Heart right ventricle (tissue), 16 donors: Measurements from ENCODE around the gene EDEM1. TPM values are rescaled to one million over a fixed set of nuclear protein-coding genes. Genes with fewer than 3 reads are reported as not detected.
"Not testable (repeated sequence)": the region's sequence is repeated elsewhere in the genome, so short reads cannot be mapped to it uniquely, and the experiment has no call there.

Experiments
- ATAC-seq, 8 donors: fragments of 200-7000 bp; cut with Tn5 transposase; one replicate each; pipeline ENCODE4 v1.9.1; 2020; ENCODE audit warnings: mild to moderate bottlenecking in 8 of 8, moderate library complexity in 8 of 8, moderate number of reproducible peaks in 1 of 8
- DNase-seq, 2 donors: peaks; one replicate each; pipeline ENCODE4 v3.0.0-alpha.2; 2020
- H3K27ac ChIP-seq, 10 donors: fragments of 200-600 bp; sonication (generic) in 2 of 10; one replicate each; pipeline versions ENCODE4 v1.5.0 to v1.8.0; 2020 to 2022; ENCODE audit warnings: mild to moderate bottlenecking in 3 of 10
- H3K27me3 ChIP-seq, 7 donors: fragments of 200-600 bp; one replicate each; pipeline ENCODE4 v1.8.0; 2021 to 2022; ENCODE audit warnings: mild to moderate bottlenecking in 2 of 7
- H3K36me3 ChIP-seq, 9 donors: fragments of 200-600 bp; sonication (generic) in 1 of 9; one replicate each; pipeline versions ENCODE4 v1.5.0 to v1.8.0; 2020 to 2022; ENCODE audit warnings: mild to moderate bottlenecking in 2 of 9
- H3K4me1 ChIP-seq, 9 donors: fragments of 200-600 bp; sonication (generic) in 1 of 9; one replicate each; pipeline versions ENCODE4 v1.5.0 to v1.8.0; 2020 to 2022; ENCODE audit warnings: mild to moderate bottlenecking in 4 of 9
- H3K4me3 ChIP-seq, 10 donors: fragments of 200-600 bp; sonication (generic) in 2 of 10; one replicate each; pipeline versions ENCODE4 v1.5.0 to v1.8.0; 2020 to 2022; ENCODE audit warnings: mild to moderate bottlenecking in 7 of 10, moderate library complexity in 2 of 10
- H3K9me3 ChIP-seq, 11 donors: fragments of 200-600 bp in 10 of 11; sonication (generic) in 2 of 11; one replicate each; pipeline versions ENCODE4 v1.5.0 to v1.8.0; 2013 to 2022; ENCODE audit warnings: mild to moderate bottlenecking in 2 of 11, control low read depth in 1 of 11, moderate library complexity in 1 of 11
- WGBS, 2 donors: extraction: QIAGEN DNeasy Blood & Tissue Kit; methylation state at CpG; one replicate each; pipeline ENCODE4 v1.1.7; 2013; ENCODE audit warnings: inconsistent platforms in 1 of 2; 5-methylcytosine and 5-hydroxymethylcytosine counted together
- intact Hi-C, 10 donors: fragments of 100-400 bp; cut with DNase I; formaldehyde crosslinking; loops; one replicate each; pipeline versions ENCODE4 v1.11.1 to v1.14.2; 2022
- polyA plus RNA-seq, 2 donors: library from polyadenylated mRNA; stranded (reverse); fragments of 200-250 nt; gene quantifications; one replicate each; pipeline ENCODE4 v1.2.3, GENCODE V29; 2013
- total RNA-seq, 10 donors: library from RNA; stranded (reverse); fragmentation: NEBNext Ultra II Directional in 3 of 10; extraction: Animal tissue kit (Norgen Biotek cat#: 25700) in 3 of 10; gene quantifications; one replicate each; pipeline versions ENCODE4 v1.2.1 to v1.2.4, GENCODE V29; 2021 to 2023
- TF ChIP-seq, protein P1 (sequence below), 9 donors: fragments of 200-600 bp; sonication (generic) in 2 of 9; IDR thresholded peaks; one replicate each; pipeline versions ENCODE4 v1.5.0 to v1.8.0; 2021 to 2022; ENCODE audit warnings: antibody characterized with exemption in 9 of 9, mild to moderate bottlenecking in 5 of 9, moderate library complexity in 1 of 9
- donor health status: Arrhythmogenic right ventricular cardiomyopathy.
- donor health status: ischemic (EF 13 %, LVEDD 7.1; RV severe dilation, severe dysfunction).
- donor health status: healthy with polysubstance abuse.
- donor health status: DM: no; HTN: yes; CAD: no.
- donor health status: DM: no; HTN: no; CAD: no.
- donor health status: ischemic (EF 25% LVEDD 6.9; RV normal size, moderate dysfunction).
- donor health status: ischemic (EF 25% LVEDD 5.7; RV mildly dilated, moderate dysfunction).
- donor health status: healthy.
- donor health status: DM: yes; HTN: yes; CAD: no.
- donor health status: Ischemic cardiomyopathy.
- donor health status: ischemic (EF 35%, LVEDD 5.7; RV mildly dilated, moderate dysfunction).
- donor health status: nonischemic (EF 11% LVEDD 7.7; RV severe dilation, severe dysfunction).
- donor health status: DM: yes; HTN: yes; CAD: no.
- donor health status: PGD.
- donor health status: ischemic (EF 29% LVEDD 5.4; RV normal size, mild dysfunction).
- donor health status: nonischemic (EF 23%, LVEDD 6.1; RV moderate dilation, normal function).

Gene EDEM1
- total and polyA plus RNA-seq, 12 donors, result 2.2 to 19.0 (median 9.1) TPM

- no peaks in the 10 kb centered on the region for H3K9me3 ChIP-seq
- H3K4me3 ChIP-seq, result no peak overlapping the region
- intact Hi-C loops, result no loop called here
- H3K27ac ChIP-seq, result no peak overlapping the region
- ATAC-seq (no peak), DNase-seq (no peak)
- H3K27me3 ChIP-seq, result no peaks in the 10 kb centered on the region
- 85 to 95% methylated on average over 5 of the region's 5 CpGs for WGBS, 2 donors
- H3K4me1 ChIP-seq, result peaks cover 0 to 31% (median 8%) of the 10 kb centered on the region in 9 donors
- TF ChIP-seq, protein P1, sequence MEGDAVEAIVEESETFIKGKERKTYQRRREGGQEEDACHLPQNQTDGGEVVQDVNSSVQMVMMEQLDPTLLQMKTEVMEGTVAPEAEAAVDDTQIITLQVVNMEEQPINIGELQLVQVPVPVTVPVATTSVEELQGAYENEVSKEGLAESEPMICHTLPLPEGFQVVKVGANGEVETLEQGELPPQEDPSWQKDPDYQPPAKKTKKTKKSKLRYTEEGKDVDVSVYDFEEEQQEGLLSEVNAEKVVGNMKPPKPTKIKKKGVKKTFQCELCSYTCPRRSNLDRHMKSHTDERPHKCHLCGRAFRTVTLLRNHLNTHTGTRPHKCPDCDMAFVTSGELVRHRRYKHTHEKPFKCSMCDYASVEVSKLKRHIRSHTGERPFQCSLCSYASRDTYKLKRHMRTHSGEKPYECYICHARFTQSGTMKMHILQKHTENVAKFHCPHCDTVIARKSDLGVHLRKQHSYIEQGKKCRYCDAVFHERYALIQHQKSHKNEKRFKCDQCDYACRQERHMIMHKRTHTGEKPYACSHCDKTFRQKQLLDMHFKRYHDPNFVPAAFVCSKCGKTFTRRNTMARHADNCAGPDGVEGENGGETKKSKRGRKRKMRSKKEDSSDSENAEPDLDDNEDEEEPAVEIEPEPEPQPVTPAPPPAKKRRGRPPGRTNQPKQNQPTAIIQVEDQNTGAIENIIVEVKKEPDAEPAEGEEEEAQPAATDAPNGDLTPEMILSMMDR (IDR thresholded peaks at IDR 0.05), result no peak
- H3K36me3 ChIP-seq, result peaks cover 0 to 58% (median 40%) of the 10 kb centered on the region in 9 donors
Observed at GRCh38 chr3:5170975-5171374, 16.5 kb upstream of the EDEM1 start.

- Histone ChIP-seq H3K27ac (no peak overlapping the region), H3K9me3 (no peaks in the 10 kb centered on the region), H3K4me3 (no peak overlapping the region), H3K4me1 (peaks cover 0 to 23% (median 8%) of the 10 kb centered on the region in 9 donors), H3K27me3 (no peaks in the 10 kb centered on the region), H3K36me3 (peaks cover 0 to 68% (median 45%) of the 10 kb centered on the region in 9 donors)
- ATAC-seq (no peak), DNase-seq (no peak)
- intact Hi-C loops, result no loop called here
- 97 to 99% methylated on average over 4 of the region's 4 CpGs for WGBS, 2 donors
- TF ChIP-seq, protein P1 (IDR thresholded peaks at IDR 0.05), result no peak
Observed at GRCh38 chr3:5172018-5172417, 15.5 kb upstream of the EDEM1 start.

DNA sequence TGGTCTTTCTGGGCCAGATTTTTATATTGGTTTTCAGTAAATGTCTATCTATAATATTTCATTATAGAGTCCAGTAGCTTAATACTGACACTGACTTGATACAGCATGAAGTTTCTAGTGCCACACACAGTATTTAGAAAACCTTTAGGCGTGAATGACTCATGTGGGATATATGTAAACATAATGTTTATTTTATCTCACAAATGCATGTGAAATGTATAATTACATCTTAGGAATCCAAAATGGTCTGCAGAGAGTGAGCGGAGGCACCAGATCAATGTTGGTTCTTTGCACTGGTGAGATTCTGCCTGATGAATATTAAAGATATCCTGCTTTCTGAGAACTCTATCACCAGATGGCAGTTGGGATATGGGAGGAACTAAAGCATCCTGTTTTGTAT lies 8.5 kb upstream of the EDEM1 start:
- H3K27ac ChIP-seq, H3K4me3 ChIP-seq, intact Hi-C loops, H3K27me3 ChIP-seq, ATAC-seq, DNase-seq, H3K9me3 ChIP-seq: not testable (repeated sequence)
- Histone ChIP-seq H3K36me3 (peaks cover 0 to 87% (median 30%) of the 10 kb centered on the region in 9 donors), H3K4me1 (peaks cover 0 to 29% (median 9%) of the 10 kb centered on the region in 9 donors)
- 80 to 87% methylated on average over 2 of the region's 2 CpGs for WGBS, 2 donors

- Histone ChIP-seq H3K4me1 (peaks cover 0 to 44% (median 20%) of the 10 kb centered on the region in 9 donors), H3K36me3 (peaks cover 0 to 61% (median 9%) of the 10 kb centered on the region in 9 donors), H3K9me3 (no peaks in the 10 kb centered on the region), H3K4me3 (no peak overlapping the region), H3K27ac (no peak overlapping the region), H3K27me3 (no peaks in the 10 kb centered on the region)
- DNase-seq (no peak), ATAC-seq (no peak)
- intact Hi-C loops, result loop anchor here in 4 of 10 donors (10.0 kb wide), 3 partner anchors 47 to 467 kb away; partner anchors contain the start of gene ARL8B (in 2 of the 4)
- TF ChIP-seq, protein P1 (IDR thresholded peaks at IDR 0.05), result no peak
- 79 to 85% methylated on average over 2 of the region's 2 CpGs for WGBS, 2 donors
Observed at GRCh38 chr3:5181469-5182141, 5.9 kb upstream of the EDEM1 start.

- WGBS, 2 donors, result 93 to 94% methylated on average over 12 of the region's 12 CpGs
- Histone ChIP-seq H3K27ac (peak overlapping the region in 1 of 10 donors; percentile 7), H3K36me3 (peaks cover 0 to 42% (median 0%) of the 10 kb centered on the region in 9 donors), H3K4me1 (peaks cover 0 to 43% (median 22%) of the 10 kb centered on the region in 9 donors)
- ATAC-seq, H3K9me3 ChIP-seq, H3K4me3 ChIP-seq, DNase-seq, H3K27me3 ChIP-seq: not testable (repeated sequence)
- intact Hi-C loops, result loop anchor here in 4 of 10 donors (10.0 kb wide), 3 partner anchors 49 to 469 kb away; partner anchors contain the start of gene ARL8B (in 2 of the 4)
Observed at GRCh38 chr3:5183714-5184113, 3.8 kb upstream of the EDEM1 start.
